H9 (cell line): ENCODE data around the gene PARD6G. TPM values are rescaled to one million over a fixed set of nuclear protein-coding genes. Genes with fewer than 3 reads are reported as not detected.

Source experiments
- DNase-seq: peaks from one replicate; pipeline ENCODE4 v3.0.0-alpha.2; 2017
- H2AFZ ChIP-seq: one replicate; pipeline ENCODE4 v1.6.1; 2013; ENCODE audit warnings: mild to moderate bottlenecking, low read length, control low read depth, moderate library complexity
- H2AK5ac ChIP-seq: 2 replicates; pipeline ENCODE4 v1.6.1; 2013; ENCODE audit warnings: low read length, control low read depth, mixed read lengths; ENCODE audit not compliant: insufficient read length
- H2BK120ac ChIP-seq: one replicate; pipeline ENCODE4 v1.6.1; 2013; ENCODE audit warnings: low read depth, mild to moderate bottlenecking, low read length, control low read depth, inconsistent platforms; ENCODE audit not compliant: poor library complexity, severe bottlenecking
- H2BK12ac ChIP-seq: 2 replicates; pipeline ENCODE4 v1.6.1; 2013; ENCODE audit warnings: low read length, control low read depth, mixed read lengths, low read depth; ENCODE audit not compliant: insufficient read length
- H2BK15ac ChIP-seq: 2 replicates; pipeline ENCODE4 v1.6.1; 2013; ENCODE audit warnings: low read depth, low read length, control low read depth
- H2BK20ac ChIP-seq: one replicate; pipeline ENCODE4 v1.6.1; 2013; ENCODE audit warnings: low read depth, mild to moderate bottlenecking, low read length, control low read depth, inconsistent platforms; ENCODE audit not compliant: poor library complexity, severe bottlenecking
- H2BK5ac ChIP-seq: 2 replicates; pipeline ENCODE4 v1.6.1; 2013; ENCODE audit warnings: low read length, control low read depth, mixed read lengths; ENCODE audit not compliant: insufficient read length
- H3K14ac ChIP-seq: 2 replicates; pipeline ENCODE4 v1.6.1; 2013; ENCODE audit warnings: low read length, control low read depth; ENCODE audit not compliant: insufficient read depth
- H3K18ac ChIP-seq: 2 replicates; pipeline ENCODE4 v1.6.1; 2013; ENCODE audit warnings: low read depth, mild to moderate bottlenecking, mixed read lengths, low read length, control low read depth; ENCODE audit not compliant: insufficient read length
- H3K23ac ChIP-seq: 2 replicates; pipeline ENCODE4 v1.6.1; 2013; ENCODE audit warnings: low read length, control low read depth, mixed read lengths, low read depth; ENCODE audit not compliant: insufficient read length
- H3K23me2 ChIP-seq: 2 replicates; pipeline ENCODE4 v1.6.1; 2013; ENCODE audit warnings: low read depth, mild to moderate bottlenecking, mixed read lengths, low read length, control low read depth; ENCODE audit not compliant: insufficient read length, poor library complexity, severe bottlenecking
- H3K27ac ChIP-seq: 2 replicates; pipeline ENCODE4 v1.5.1; 2013; ENCODE audit warnings: low read length, control low read depth, mixed read lengths, low read depth; ENCODE audit not compliant: insufficient read length
- H3K27me3 ChIP-seq: 2 replicates; pipeline ENCODE4 v1.6.1; 2013; ENCODE audit warnings: low read length, control low read depth, inconsistent platforms; ENCODE audit not compliant: insufficient read depth
- H3K4ac ChIP-seq: 2 replicates; pipeline ENCODE4 v1.6.1; 2013; ENCODE audit warnings: low read depth, mild to moderate bottlenecking, control low read depth, inconsistent platforms, low read length, moderate library complexity
- H3K4me1 ChIP-seq: 2 replicates; pipeline ENCODE4 v1.6.1; 2013; ENCODE audit warnings: low read length, control low read depth, inconsistent platforms; ENCODE audit not compliant: insufficient read depth
- H3K4me2 ChIP-seq: 2 replicates; pipeline ENCODE4 v1.6.1; 2013; ENCODE audit warnings: low read length, control low read depth, mixed read lengths; ENCODE audit not compliant: insufficient read length, insufficient read depth
- H3K56ac ChIP-seq: 2 replicates; pipeline ENCODE4 v1.6.1; 2013; ENCODE audit warnings: low read depth, mild to moderate bottlenecking, mixed read lengths, low read length, control low read depth; ENCODE audit not compliant: insufficient read length
- H3K79me1 ChIP-seq: 2 replicates; pipeline ENCODE4 v1.6.1; 2013; ENCODE audit warnings: low read depth, mild to moderate bottlenecking, moderate library complexity, low read length, control low read depth, inconsistent platforms; ENCODE audit not compliant: insufficient read depth, poor library complexity, severe bottlenecking
- H3K79me2 ChIP-seq: 2 replicates; pipeline ENCODE4 v1.6.1; 2013; ENCODE audit warnings: low read length, control low read depth, inconsistent platforms; ENCODE audit not compliant: insufficient read depth
- H3K9ac ChIP-seq: 2 replicates; pipeline ENCODE4 v1.6.1; 2013; ENCODE audit warnings: low read length, control low read depth, mixed read lengths; ENCODE audit not compliant: insufficient read length; ENCODE audit errors: extremely low read depth
- H3K9me3 ChIP-seq: one replicate; pipeline ENCODE4 v1.6.1; 2013; ENCODE audit warnings: low read depth, low read length, inconsistent platforms; ENCODE audit not compliant: control insufficient read depth
- H3T11ph ChIP-seq: one replicate; pipeline ENCODE4 v1.6.1; 2013; ENCODE audit warnings: mild to moderate bottlenecking, low read length, control low read depth, inconsistent platforms
- H4K20me1 ChIP-seq: one replicate; pipeline ENCODE4 v1.6.1; 2013; ENCODE audit not compliant: control insufficient read depth, insufficient read length, insufficient read depth
- H4K5ac ChIP-seq: 2 replicates; pipeline ENCODE4 v1.6.1; 2013; ENCODE audit warnings: low read depth, mild to moderate bottlenecking, mixed read lengths, low read length, control low read depth; ENCODE audit not compliant: insufficient read length
- H4K8ac ChIP-seq: replicated peaks from 2 replicates; pipeline ENCODE4 v1.6.1; 2013; ENCODE audit warnings: low read length, control low read depth, mixed read lengths, low read depth; ENCODE audit not compliant: insufficient read length
- H4K91ac ChIP-seq: 2 replicates; pipeline ENCODE4 v1.6.1; 2013; ENCODE audit warnings: low read depth, mild to moderate bottlenecking, moderate library complexity, mixed read lengths, low read length, control low read depth; ENCODE audit not compliant: insufficient read length
- H3K27ac Mint-ChIP-seq, 3 experiments: 2 replicates in 2 of 3; 3 replicates in 1 of 3; pipeline ENCODE4 v1.8.0; 2020 to 2021; ENCODE audit warnings: mixed read lengths in 3 of 3, mild to moderate bottlenecking in 1 of 3, moderate library complexity in 1 of 3
- H3K27me3 Mint-ChIP-seq: 2 replicates; pipeline ENCODE4 v1.8.0; 2021; ENCODE audit warnings: low read depth, mild to moderate bottlenecking, moderate library complexity, mixed read lengths
- H3K36me3 Mint-ChIP-seq, 3 experiments: 2 replicates in 2 of 3; 3 replicates in 1 of 3; pipeline ENCODE4 v1.8.0; 2020 to 2021; ENCODE audit warnings: low read depth in 3 of 3, mixed read lengths in 3 of 3; ENCODE audit not compliant: insufficient read depth in 1 of 3
- H3K4me1 Mint-ChIP-seq, 2 experiments: 2 replicates each; pipeline ENCODE4 v1.8.0; 2020; ENCODE audit warnings: mixed read lengths in 2 of 2
- H3K4me3 Mint-ChIP-seq, 2 experiments: 2 replicates in 1 of 2; 3 replicates in 1 of 2; pipeline ENCODE4 v1.8.0; 2020 to 2021; ENCODE audit warnings: mild to moderate bottlenecking in 2 of 2, mixed read lengths in 2 of 2, moderate library complexity in 1 of 2
- H3K9me3 Mint-ChIP-seq, 2 experiments: 2 replicates in 1 of 2; 3 replicates in 1 of 2; pipeline ENCODE4 v1.8.0; 2020; ENCODE audit warnings: mild to moderate bottlenecking in 2 of 2, mixed read lengths in 2 of 2, moderate library complexity in 1 of 2
- CTCF ChIP-seq: fragments of 200-600 bp; sonication (generic); conservative IDR thresholded peaks from 3 replicates; pipeline ENCODE4 v1.8.0; 2021; ENCODE audit warnings: antibody characterized with exemption, mild to moderate bottlenecking
- WGBS: extraction: QIAGEN DNeasy Blood & Tissue Kit; methylation state at CpG from one replicate; pipeline ENCODE4 v1.1.7; 2013; ENCODE audit warnings: missing lambda C conversion rate, low lambda C conversion rate, mixed read lengths; ENCODE audit not compliant: insufficient read length; ENCODE audit errors: extremely low coverage; 5-methylcytosine and 5-hydroxymethylcytosine counted together
- total RNA-seq: library from RNA; stranded (reverse); gene quantifications from 2 replicates; pipeline ENCODE4 v1.2.1, GENCODE V29; 2021

The PARD6G gene
- total RNA-seq, 1 experiment from 2014 or later = 11.2 TPM

- H3K4me1 Mint-ChIP-seq = peaks cover 3 to 8% of the 10 kb centered on the region in 2 experiments; a peak in 3 of 4 replicates
- no peak overlapping the region for H2BK120ac ChIP-seq
- DNase-seq = no peak
- H2BK5ac ChIP-seq = no peak overlapping the region
- no peaks in the 10 kb centered on the region for H3K9me3 Mint-ChIP-seq
- H3K27me3 Mint-ChIP-seq = peaks cover 2% of the 10 kb centered on the region
- no peak overlapping the region for H3T11ph ChIP-seq
- H3K27ac Mint-ChIP-seq = peak overlapping the region in 1 of 3 experiments; percentile 61; a peak in 1 of 7 replicates
- no peak overlapping the region for H2AFZ ChIP-seq
- WGBS = no CpG with 5 or more reads among the region's 18 CpGs
- no peak overlapping the region for H3K4me2 ChIP-seq
- H3K4me3 Mint-ChIP-seq = no peak overlapping the region
- no peak overlapping the region for H3K4ac ChIP-seq
- no peaks in the 10 kb centered on the region for H3K79me1 ChIP-seq
- no peak overlapping the region for H4K91ac ChIP-seq
- no peak for TF ChIP-seq CTCF
- no peak overlapping the region for H3K27ac ChIP-seq
- no peaks in the 10 kb centered on the region for H3K4me1 ChIP-seq
- H2AK5ac ChIP-seq = no peak overlapping the region
- no peak overlapping the region for H3K14ac ChIP-seq
- no peak overlapping the region for H4K8ac ChIP-seq
- no peak overlapping the region for H3K56ac ChIP-seq
- peaks cover 0 to 1% (median 0%) of the 10 kb centered on the region in 3 experiments; a peak in 2 of 7 replicates for H3K36me3 Mint-ChIP-seq
- no peak overlapping the region for H3K18ac ChIP-seq
- no peak overlapping the region for H2BK12ac ChIP-seq
- no peaks in the 10 kb centered on the region for H4K20me1 ChIP-seq
- H2BK20ac ChIP-seq = no peak overlapping the region
- no peak overlapping the region for H4K5ac ChIP-seq
- no peaks in the 10 kb centered on the region for H3K9me3 ChIP-seq
- no peak overlapping the region for H3K23ac ChIP-seq
- H3K79me2 ChIP-seq = no peaks in the 10 kb centered on the region
- H2BK15ac ChIP-seq = no peak overlapping the region
- no peak overlapping the region for H3K9ac ChIP-seq
- H3K27me3 ChIP-seq = no peaks in the 10 kb centered on the region
- no peaks in the 10 kb centered on the region for H3K23me2 ChIP-seq
Measured at GRCh38 chr18:80175451-80176204, 71.7 kb downstream of the PARD6G start.
